Measurements from ENCODE around the gene VEGFB. TPM values are rescaled to one million over a fixed set of nuclear protein-coding genes. Genes with fewer than 3 reads are reported as not detected.

VEGFB gene
- 9.3 and 19.0 TPM in 2 replicates for total RNA-seq (2014; rRNA removed; shearing (Covaris generic); ENCODE audit: low replicate concordance)

- peak; percentile 74 for DNase-seq
Measured at GRCh38 chr11:64233913-64234586, at the start of gene VEGFB. Gene VEGFB (plus strand): TSS chr11:64234584. CDS start chr11:64234834, 250 bp downstream.

GRCh38 chr11:64185175-64185692, 49.1 kb upstream of the VEGFB start:
- peak; percentile 85 for DNase-seq
- Histone ChIP-seq H3K27me3 (no peaks in the 10 kb centered on the region), H3K36me3 (peaks cover 18% of the 10 kb centered on the region), H3K4me3 (peak overlapping the region; percentile 80), H3K9me3 (no peaks in the 10 kb centered on the region)

More at GRCh38 chr11:64233913-64234586, at the start of gene VEGFB:
- Histone ChIP-seq H3K9me3 (no peaks in the 10 kb centered on the region), H3K36me3 (peaks cover 4% of the 10 kb centered on the region; the same call in 1 of the 2 replicates), H3K27me3 (no peaks in the 10 kb centered on the region), H3K4me3 (peak within 1 kb of the TSS; percentile 54)

- Histone ChIP-seq H3K27me3 (no peaks in the 10 kb centered on the region), H3K36me3 (peaks cover 23% of the 10 kb centered on the region), H3K9me3 (no peaks in the 10 kb centered on the region), H3K4me3 (peak within 1 kb of the TSS; percentile 80)
- DNase-seq = peak; percentile 99
Measured at GRCh38 chr11:64185693-64186491, 48.5 kb upstream of the VEGFB start, which contains the start of gene STIP1. Gene STIP1 (plus strand): TSS chr11:64186171. CDS start chr11:64186262, 91 bp downstream.

GRCh38 chr11:64186492-64187165, 47.8 kb upstream of the VEGFB start:
- Histone ChIP-seq H3K4me3 (no peak overlapping the region), H3K9me3 (no peaks in the 10 kb centered on the region), H3K27me3 (no peaks in the 10 kb centered on the region), H3K36me3 (peaks cover 23% of the 10 kb centered on the region)
- DNase-seq = no peak

- Histone ChIP-seq H3K27me3 (no peaks in the 10 kb centered on the region), H3K9me3 (no peaks in the 10 kb centered on the region), H3K36me3 (peaks cover 78% of the 10 kb centered on the region), H3K4me3 (no peak overlapping the region)
- DNase-seq = no peak
Measured at GRCh38 chr11:64192434-64192833, 42.0 kb upstream of the VEGFB start.

GRCh38 chr11:64196626-64197025, 37.8 kb upstream of the VEGFB start:
- Histone ChIP-seq H3K36me3 (peaks cover 85% of the 10 kb centered on the region), H3K9me3 (no peaks in the 10 kb centered on the region), H3K4me3 (no peak overlapping the region), H3K27me3 (no peaks in the 10 kb centered on the region)
- DNase-seq = no peak

- no peaks in the 10 kb centered on the region for H3K27me3 ChIP-seq
- H3K9me3 ChIP-seq = no peaks in the 10 kb centered on the region
- H3K36me3 ChIP-seq = peaks cover 81% of the 10 kb centered on the region
- no peak overlapping the region for H3K4me3 ChIP-seq
- DNase-seq = no peak
Measured at GRCh38 chr11:64198511-64198910, 35.9 kb upstream of the VEGFB start.

- peaks cover 81% of the 10 kb centered on the region for H3K36me3 ChIP-seq
- H3K9me3 ChIP-seq = no peaks in the 10 kb centered on the region
- no peak overlapping the region for H3K4me3 ChIP-seq
- no peaks in the 10 kb centered on the region for H3K27me3 ChIP-seq
- no peak for DNase-seq
Measured at GRCh38 chr11:64201543-64201942, 32.8 kb upstream of the VEGFB start.

GRCh38 chr11:64202992-64203391, 31.4 kb upstream of the VEGFB start:
- Histone ChIP-seq H3K36me3 (peaks cover 75% of the 10 kb centered on the region), H3K4me3 (no peak overlapping the region), H3K27me3 (no peaks in the 10 kb centered on the region), H3K9me3 (no peaks in the 10 kb centered on the region)
- no peak for DNase-seq

GRCh38 chr11:64203421-64204079, 30.8 kb upstream of the VEGFB start:
- H3K36me3 ChIP-seq = peaks cover 70% of the 10 kb centered on the region
- no peak for DNase-seq
- H3K4me3 ChIP-seq = no peak overlapping the region
- no peaks in the 10 kb centered on the region for H3K27me3 ChIP-seq
- H3K9me3 ChIP-seq = no peaks in the 10 kb centered on the region

GRCh38 chr11:64204080-64204440, 30.3 kb upstream of the VEGFB start:
- H3K27me3 ChIP-seq = no peaks in the 10 kb centered on the region
- H3K4me3 ChIP-seq = no peak overlapping the region
- DNase-seq = no peak
- H3K36me3 ChIP-seq = peaks cover 65% of the 10 kb centered on the region
- H3K9me3 ChIP-seq = no peaks in the 10 kb centered on the region

- Histone ChIP-seq H3K27me3 (no peaks in the 10 kb centered on the region), H3K9me3 (no peaks in the 10 kb centered on the region), H3K36me3 (peaks cover 65% of the 10 kb centered on the region), H3K4me3 (no peak overlapping the region)
- peak; percentile 76 for DNase-seq
Measured at GRCh38 chr11:64204464-64204989, 29.9 kb upstream of the VEGFB start.

- Histone ChIP-seq H3K9me3 (no peaks in the 10 kb centered on the region), H3K27me3 (no peaks in the 10 kb centered on the region), H3K4me3 (no peak within 1 kb of the TSS), H3K36me3 (peaks cover 52% of the 10 kb centered on the region)
- DNase-seq = no peak
Measured at GRCh38 chr11:64206457-64207255, 27.7 kb upstream of the VEGFB start, which contains the start of gene FERMT3. Gene FERMT3 (plus strand): TSS chr11:64206721. CDS start chr11:64207365, 644 bp downstream.

- Histone ChIP-seq H3K27me3 (no peaks in the 10 kb centered on the region), H3K9me3 (no peaks in the 10 kb centered on the region), H3K36me3 (peaks cover 48% of the 10 kb centered on the region), H3K4me3 (no peak overlapping the region)
- DNase-seq = no peak
Measured at GRCh38 chr11:64207256-64208085, 26.9 kb upstream of the VEGFB start.
